ENCODE data around the gene CBFA2T3.

Gene CBFA2T3

GRCh38 chr16:88993946-88994600, 17.1 kb upstream of the CBFA2T3 start:
- DNase-seq (ENCODE audit: low read depth): no peak
- H3K4me3 ChIP-seq (ENCODE audit: control insufficient read depth, low read depth, low read length): no peak overlapping the region
- no peak for TF ChIP-seq CTCF (IDR thresholded peaks at IDR 0.05; ENCODE audit: control insufficient read depth, insufficient read depth, low read depth, low read length, missing control alignments)

- no peak for DNase-seq (ENCODE audit: low read depth)
- H3K4me3 ChIP-seq (ENCODE audit: control insufficient read depth, low read depth, low read length): no peak overlapping the region
- no peak for TF ChIP-seq CTCF (IDR thresholded peaks at IDR 0.05; ENCODE audit: control insufficient read depth, insufficient read depth, low read depth, low read length, missing control alignments)
Measured at GRCh38 chr16:88993166-88993761, 16.3 kb upstream of the CBFA2T3 start.

GRCh38 chr16:88992351-88993165, 15.6 kb upstream of the CBFA2T3 start:
- TF ChIP-seq CTCF (IDR thresholded peaks at IDR 0.05; ENCODE audit: control insufficient read depth, insufficient read depth, low read depth, low read length, missing control alignments): no peak
- H3K4me3 ChIP-seq (ENCODE audit: control insufficient read depth, low read depth, low read length): no peak overlapping the region

GRCh38 chr16:88991813-88992350, 14.9 kb upstream of the CBFA2T3 start:
- no peak for DNase-seq (ENCODE audit: low read depth)
- no peak for TF ChIP-seq CTCF (IDR thresholded peaks at IDR 0.05; ENCODE audit: control insufficient read depth, insufficient read depth, low read depth, low read length, missing control alignments)
- no peak overlapping the region for H3K4me3 ChIP-seq (ENCODE audit: control insufficient read depth, low read depth, low read length)

More at GRCh38 chr16:88992351-88993165, 15.6 kb upstream of the CBFA2T3 start:
- no peak for DNase-seq (ENCODE audit: low read depth)

GRCh38 chr16:88989852-88990547, 13.0 kb upstream of the CBFA2T3 start:
- TF ChIP-seq CTCF (IDR thresholded peaks at IDR 0.05; ENCODE audit: control insufficient read depth, insufficient read depth, low read depth, low read length, missing control alignments): no peak
- DNase-seq (ENCODE audit: low read depth): no peak
- no peak overlapping the region for H3K4me3 ChIP-seq (ENCODE audit: control insufficient read depth, low read depth, low read length)
